GM19043 (cell line): ENCODE measurements around the gene AASDHPPT.
A peak's percentile ranks its signal among the peaks of the same experiment; 100 is the strongest.

Source experiments
- ATAC-seq: cut with Tn5 transposase; IDR thresholded peaks from one replicate; pipeline ENCODE4 v1.9.1; 2021; ENCODE audit warnings: low read depth; ENCODE audit not compliant: unreplicated experiment

The AASDHPPT gene

DNA sequence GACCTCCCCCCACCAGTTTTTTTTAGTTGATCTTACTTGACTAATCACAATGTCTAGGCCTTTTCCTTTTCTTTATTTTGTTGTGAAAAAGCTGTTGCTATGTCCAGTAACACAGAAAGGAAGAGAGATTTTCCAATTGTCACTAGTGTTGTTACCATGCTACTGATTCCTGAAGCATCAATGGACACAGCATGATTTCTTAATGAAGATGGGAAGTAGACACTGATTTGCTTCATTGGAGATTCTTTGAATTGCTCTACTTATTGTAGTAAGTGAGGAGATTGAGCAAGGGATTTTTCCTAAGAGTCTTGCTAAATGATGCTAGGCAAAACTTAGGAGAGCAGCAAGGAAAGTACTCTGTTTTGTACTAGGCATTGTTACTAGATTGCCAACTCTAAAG lies 4.6 kb downstream of the AASDHPPT start:
- ATAC-seq, result no peak

DNA sequence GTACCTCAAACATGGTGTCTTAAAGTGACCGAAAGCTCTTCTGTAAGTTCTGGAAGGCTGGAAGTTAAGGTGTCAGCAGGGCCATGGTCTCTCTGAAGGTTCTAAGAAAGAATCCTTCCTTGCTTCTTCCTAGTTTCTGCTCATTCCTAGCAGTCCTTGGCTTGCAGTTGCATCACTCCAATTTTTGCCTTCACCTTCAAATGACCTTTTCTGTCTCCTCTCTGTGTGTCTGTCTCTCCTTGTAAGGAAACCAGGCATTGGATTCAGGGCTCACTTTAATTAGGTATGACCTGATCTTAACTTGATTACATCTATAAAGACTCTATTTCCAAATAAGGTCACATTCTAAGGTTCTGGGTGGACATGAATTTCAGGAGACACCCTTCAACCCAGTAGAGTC lies 8.7 kb downstream of the AASDHPPT start:
- no peak for ATAC-seq

DNA sequence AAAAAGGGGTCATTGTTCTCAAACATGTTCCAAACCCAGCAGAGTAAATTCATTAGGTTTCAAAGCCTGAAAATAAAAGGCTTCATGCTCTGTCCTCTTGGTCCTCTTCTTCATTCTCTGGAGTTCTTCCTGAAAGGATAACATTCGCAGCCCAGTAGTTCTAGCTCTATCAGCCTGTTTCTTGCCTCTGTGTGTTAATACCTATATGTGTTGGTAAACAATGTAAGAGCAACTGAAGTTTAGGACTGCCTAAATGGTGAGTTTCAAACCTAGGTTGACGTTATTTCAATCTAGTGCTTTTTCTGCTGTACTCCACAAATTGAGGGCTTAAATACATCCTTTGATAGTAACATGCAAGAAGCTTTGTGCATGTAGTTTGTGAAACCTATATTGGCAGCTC lies 9.4 kb downstream of the AASDHPPT start:
- no peak for ATAC-seq

DNA sequence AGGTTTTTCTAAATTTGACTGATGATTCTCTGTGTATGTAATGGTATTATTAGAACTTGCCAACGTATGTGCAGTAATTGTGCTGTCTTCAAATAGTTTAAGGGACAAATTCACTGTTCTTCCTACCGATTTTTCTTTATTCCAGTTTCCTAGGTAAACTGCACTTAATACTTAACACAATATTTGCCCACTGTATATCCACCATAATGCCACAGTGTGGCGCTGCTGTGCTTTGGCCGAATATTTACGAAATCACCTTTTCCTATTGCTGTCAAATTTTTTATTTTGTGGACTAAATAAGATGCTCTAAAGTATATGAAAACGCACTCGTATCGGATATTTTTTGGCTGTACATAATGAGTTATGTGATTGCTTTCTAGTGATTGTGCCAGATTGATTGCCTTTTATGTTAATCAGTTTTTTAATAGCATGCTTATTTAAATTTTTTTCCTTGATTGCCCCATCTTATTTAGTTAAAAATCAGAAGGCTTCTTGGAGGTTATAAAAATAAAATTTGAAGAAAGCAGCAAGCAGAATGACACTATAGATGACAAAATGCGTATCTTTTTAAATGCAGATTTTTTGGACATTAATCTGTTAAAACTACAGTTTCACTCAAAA lies 10.5 kb downstream of the AASDHPPT start:
- no peak for ATAC-seq

DNA sequence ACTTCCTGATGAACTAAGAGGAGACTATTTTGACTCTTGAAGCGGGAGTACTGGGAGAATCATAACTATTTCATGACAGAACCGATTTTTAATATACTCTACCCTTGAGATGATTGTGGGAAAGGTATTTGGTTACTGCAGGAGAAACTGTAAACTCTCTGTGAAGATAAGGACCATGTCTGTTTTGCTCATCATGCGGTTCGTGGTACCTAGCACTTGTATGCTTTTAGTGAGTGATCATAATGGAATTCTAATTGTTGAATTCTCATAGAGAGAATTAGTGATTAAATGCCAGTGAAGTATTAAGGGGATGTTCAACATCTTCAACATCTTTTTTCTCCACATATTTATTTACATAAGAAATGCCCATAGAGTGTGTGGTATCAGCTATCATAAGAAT lies 11.4 kb downstream of the AASDHPPT start:
- ATAC-seq, result no peak

DNA sequence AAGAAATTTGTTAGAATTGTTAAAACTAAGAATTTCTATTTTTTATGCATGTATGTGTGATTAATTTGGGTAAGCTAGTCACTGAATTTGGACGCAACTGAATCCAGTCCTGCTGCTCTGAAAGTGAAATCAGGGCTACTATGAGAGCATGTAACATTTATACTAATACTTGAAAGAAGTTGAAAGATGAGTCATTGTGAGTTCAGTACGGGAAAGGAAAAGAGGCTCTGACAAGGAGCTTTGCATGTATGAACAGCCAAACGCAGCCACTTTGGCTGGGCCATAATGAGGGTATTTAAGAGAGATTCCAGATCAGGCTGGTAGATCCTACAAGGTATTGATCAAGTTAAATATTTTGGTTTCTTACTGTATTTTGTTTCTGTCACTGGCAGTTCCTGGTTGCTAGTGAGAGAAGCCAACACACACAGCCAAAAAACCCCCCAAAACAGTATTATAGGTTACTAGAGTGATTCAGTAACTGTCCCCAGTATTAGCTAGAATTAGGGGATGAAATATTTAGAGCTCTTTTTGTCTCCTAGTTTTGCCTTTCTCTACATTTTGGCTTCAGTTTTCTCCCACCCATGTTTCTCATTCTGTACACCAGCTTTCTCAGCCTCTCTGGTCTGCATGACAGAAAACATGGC lies 14.1 kb downstream of the AASDHPPT start:
- ATAC-seq, result peak; percentile 98

DNA sequence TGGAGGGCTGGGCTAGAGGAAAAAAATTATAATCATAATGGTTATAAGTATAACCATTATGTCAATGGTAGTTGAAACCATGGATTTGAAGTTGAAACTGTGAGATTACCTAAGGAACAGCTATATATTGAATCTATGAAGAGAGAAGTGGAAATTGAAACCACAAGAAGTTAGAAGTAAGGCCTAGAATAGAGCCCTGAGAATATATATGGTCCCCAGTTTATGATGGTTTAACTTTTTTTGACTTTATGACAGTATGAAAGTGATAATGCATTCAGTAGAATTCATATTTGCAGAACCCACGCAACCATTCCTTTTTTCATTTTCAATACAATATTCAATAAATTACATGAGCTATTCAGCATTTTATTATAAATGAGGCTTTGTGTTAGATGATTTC lies 15.0 kb downstream of the AASDHPPT start:
- peak; percentile 24 for ATAC-seq

DNA sequence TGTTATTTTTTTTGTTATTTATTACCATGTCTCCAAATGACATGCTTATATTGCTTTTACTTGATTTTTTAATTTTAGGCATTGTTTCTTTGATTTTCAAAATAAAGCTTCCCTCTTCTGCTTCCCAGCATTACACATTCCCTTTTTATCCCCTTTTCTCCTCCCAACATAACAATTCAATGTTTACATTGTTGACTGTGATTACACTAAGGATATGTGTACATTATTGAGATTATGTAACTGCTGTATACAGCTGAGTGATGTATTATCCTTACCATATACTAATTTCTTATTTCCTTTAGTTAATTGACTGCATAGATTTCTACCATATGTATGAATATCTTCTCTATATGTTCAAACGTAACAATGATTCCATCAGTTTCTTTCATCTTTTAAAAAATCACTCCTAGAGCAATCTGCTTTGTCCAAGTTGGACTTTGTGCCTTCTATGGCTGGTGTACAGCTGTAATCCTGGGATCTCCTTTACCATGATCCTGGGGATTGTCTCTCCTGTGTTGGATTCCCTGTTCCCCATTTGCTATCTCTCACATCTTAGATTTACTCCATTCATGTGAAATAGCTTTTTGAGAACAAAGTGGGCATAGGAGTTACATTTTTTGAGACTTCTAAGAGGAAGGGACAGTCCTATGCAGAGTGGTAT lies 21.6 kb downstream of the AASDHPPT start:
- no peak for ATAC-seq

DNA sequence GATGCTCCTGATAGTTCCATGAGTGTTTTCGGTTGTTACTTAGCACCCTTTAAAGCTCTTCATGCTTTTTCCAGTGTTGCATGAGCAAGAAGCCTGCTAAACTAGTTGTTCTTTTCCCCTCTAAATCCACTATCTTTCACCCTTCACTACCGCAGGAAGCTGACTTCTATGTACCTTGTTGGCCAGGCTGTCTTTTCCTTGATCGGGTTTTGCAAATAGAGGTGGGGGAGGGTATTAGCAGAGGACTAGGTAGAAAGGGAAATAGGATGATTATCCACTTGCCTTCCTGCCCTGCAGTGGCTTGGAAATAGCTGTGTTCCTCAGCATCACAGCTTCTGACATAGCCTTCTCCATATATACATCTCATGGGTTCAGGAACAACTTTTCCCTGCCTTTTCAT lies 23.9 kb downstream of the AASDHPPT start:
- no peak for ATAC-seq

DNA sequence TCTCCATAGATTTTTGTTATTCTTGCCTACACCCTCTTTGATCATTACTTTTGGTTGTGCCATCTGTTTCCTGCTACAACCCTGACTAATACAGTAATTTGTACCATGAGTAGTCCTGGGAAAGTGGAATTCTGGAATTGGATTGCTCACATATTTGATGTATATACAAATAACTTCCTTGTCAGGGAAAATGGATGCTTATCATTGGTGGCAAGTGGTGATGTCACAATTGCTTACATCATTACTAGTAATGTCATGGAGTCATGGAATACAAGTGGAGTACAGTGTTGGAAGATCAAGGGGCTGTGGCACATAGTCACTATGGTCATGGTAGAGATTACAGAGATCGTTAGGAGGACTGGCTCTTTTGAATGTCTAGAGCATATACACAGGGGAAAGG lies 24.4 kb downstream of the AASDHPPT start:
- no peak for ATAC-seq

DNA sequence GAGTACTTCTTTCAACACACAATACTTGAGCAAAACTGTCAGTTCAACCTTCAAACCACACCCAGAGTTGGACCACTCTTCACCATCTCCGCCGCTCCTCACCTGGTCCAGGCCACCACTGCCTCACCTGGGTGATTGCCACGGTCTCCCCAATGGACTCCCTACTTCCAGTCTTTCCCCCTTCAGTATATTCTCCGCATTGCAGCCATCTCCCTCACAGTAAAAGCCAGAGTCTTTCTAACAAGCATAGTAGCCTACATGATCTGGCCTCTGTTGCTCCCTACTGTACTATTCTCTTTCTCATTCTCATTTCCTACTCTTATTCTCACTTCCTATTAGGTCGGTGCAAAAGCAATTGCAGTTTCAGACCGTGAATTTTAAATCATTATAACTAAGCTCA lies 28.5 kb downstream of the AASDHPPT start:
- ATAC-seq, result no peak

DNA sequence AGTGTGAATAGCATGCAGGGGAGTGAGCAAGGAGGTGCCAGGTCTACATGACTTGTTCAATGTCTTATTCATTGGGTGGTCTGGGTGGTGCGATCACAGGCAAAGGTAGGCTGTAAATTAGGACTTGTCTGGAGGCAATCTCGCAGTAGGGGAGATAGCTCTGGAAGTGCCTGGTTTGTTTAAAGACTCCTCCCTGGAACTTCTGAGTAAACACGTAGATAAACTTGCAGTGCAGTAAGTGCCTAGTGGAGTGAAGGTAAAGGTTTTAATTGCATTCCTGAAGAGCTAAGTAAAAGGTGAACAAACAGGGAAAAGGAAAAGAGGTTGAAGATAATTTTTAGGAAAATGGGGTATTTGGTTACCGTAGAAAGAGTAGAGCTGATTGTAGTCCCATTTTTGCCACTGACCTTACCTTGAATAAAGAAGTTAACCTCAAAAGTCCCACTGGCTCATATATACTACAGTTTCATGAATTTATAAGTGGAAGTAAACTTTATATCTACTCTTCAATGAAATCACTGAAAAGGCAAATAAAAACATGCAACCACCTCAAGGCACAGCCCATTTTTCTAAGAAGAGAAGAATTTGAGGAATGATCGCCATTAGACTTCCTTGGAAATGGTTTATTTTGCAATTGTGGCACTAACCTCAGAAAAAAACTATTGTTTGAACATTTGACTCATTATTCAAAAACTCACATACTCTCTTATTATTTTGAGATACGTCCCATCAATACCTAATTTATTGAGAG lies 44.3 kb downstream of the AASDHPPT start:
- ATAC-seq, result no peak

DNA sequence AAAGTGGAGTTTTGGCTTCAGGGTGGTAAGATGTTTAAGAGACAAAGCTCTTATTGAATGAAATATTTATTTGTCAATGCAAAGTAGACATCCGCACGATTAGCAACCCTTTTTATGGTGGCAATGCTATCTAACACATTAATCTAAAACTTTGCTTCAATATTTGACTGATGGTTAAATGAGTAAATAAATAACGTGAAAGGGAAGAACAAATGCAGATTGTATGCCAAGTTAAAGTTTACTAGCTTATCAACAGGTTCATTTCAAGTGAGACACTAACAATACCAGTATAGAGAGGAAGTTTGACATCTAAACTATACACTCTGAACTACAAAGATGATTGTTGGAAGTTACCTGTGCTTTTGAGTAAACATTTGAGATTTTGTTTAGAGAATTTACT lies 50.1 kb downstream of the AASDHPPT start:
- no peak for ATAC-seq

DNA sequence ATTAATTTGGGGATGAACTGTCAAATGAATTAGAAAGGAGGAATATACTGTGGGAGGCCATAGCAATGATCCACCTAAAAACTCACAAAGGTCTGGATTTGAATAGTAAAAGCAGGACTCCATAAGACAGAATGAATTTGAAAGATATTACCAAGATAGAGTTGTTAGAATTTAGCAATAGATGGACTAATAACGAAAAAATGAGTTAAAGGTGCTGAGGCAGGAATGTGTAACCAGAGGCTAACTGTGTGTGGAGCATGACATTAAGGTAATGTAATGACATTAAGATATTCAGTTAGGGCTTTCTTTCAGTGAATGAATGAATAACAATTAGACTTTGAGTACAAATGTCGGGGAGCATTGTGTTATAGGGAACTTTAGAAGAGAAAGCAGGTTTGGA lies 51.3 kb downstream of the AASDHPPT start:
- no peak for ATAC-seq

DNA sequence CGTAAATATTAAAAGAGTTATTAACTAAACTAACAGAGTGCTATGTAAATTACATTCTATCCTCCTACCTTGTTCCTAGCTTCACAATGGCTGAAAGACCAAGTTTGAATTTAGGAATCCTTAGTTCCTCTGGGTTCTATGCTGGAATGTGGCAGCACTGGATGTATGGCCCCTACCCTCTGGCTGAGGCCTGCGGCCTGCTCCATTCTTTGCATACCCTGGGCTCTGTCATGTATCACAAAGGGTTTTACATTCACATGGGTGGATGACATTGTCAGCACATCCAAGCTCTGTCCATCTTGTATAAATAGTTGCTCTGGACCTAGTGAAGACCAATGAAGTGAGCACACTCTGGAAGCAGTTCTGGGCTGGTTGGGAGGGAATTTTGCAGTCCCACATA lies 54.5 kb downstream of the AASDHPPT start:
- no peak for ATAC-seq

DNA sequence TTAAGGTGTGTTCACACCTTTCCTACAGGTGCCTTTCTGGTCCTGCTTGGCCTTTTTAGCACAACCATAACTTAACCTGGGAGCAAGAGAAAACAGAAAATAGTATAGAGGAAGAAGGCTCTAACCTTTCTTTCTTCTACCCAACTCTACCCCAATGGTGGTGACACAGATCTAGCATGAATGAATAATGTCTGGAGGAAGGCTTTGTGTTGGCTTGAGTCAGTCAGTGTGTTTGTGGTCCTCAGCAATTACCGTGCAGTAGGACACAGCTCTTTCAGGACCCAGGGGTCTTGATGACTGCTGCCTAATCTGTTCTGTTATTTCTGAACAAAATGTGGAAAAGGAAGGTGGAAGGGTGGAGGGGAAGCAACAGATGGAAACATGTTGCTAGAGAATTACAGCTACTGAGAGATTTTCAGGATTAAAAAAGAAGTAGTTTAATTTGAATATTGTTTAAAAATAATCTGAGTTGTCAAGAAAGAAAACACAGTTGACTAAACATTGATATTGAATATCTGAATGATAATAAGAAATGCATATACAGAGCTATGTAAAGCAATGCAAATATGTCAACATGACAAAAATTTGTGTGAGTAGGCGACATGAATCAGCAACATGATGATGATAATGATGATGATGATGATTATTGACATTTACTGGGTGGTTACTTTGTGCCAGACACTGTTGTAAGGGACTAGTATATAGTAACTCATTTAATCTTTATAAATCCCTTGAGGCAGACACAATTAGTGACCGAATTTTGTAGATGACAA lies 55.3 kb downstream of the AASDHPPT start:
- no peak for ATAC-seq

DNA sequence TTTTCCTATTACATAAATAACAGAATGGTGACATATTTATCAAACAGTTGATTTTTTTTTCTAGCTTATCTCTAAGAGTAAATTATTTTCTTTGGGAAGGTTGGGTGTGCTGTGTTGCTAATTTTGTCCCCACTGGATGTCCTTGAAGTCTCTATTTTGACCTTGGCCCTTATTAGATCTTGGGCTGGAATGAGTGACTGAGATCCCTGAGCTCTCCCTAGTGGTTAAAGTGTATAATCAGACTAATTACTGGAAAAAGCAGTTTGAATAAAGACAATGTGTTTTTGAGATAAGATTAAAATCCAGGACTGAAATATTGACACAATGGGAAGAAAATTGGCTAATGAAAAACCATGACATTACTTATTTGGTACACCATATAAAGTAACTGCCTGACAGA lies 56.1 kb downstream of the AASDHPPT start:
- ATAC-seq, result no peak

DNA sequence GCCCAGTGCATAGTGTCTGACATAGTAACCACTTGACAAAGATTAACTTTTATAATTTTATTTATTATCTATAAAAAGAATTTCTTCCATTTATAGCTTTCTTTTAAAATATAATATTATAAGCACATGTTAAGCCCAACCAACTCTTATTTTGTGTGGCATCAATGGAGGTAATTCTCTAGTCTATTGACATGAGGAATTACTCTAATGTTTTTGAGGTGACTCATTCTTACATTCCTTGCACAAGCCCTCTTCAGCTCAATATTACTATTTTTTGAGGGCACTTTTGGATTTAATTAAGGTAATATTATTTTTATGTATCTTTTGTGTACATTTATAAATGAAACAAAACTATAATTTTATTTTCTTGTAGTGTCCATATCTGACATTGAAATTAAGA lies 59.6 kb downstream of the AASDHPPT start:
- no peak for ATAC-seq

DNA sequence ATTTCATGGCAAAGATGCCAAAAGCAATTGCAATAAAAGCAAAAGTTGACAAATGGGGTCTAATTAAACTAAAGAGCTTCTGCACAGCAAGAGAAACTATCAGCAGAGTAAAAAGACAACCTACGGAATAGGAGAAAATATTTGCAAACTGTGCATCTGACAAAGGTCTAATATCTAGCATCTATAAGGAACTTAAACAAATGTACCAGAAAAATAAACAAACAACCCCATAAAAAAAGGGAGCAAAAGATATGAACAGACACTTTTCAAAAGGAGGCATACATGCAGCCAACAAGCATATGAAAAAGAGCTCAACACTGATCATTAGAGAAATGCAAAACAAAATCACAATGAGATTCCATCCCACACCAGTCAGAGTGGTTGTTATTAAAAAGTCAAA lies 60.3 kb downstream of the AASDHPPT start:
- no peak for ATAC-seq
